K562 (cell line): ENCODE measurements around the gene PNCK. TPM values are rescaled to one million over a fixed set of nuclear protein-coding genes. Genes with fewer than 3 reads are reported as not detected.
A peak's percentile ranks its signal among the peaks of the same experiment; 100 is the strongest.

Experiments
- ATAC-seq: fragments of 200-7000 bp; cut with Tn5 transposase; 3 replicates; pipeline ENCODE4 v1.9.1; 2020; ENCODE audit warnings: moderate library complexity
- BruUV-seq: library from RNA; stranded (reverse); fragments of 400-500 nt; replicated peaks from 2 replicates; lab custom pipeline; 2021; lab: Mats Ljungman, UMichigan
- CTCF ChIA-PET: fragments of 300-600 bp; formaldehyde crosslinking; extraction: SDS; loops from one replicate; lab custom pipeline; 2021; ENCODE audit warnings: low intra/inter-chr PET ratio; lab: Yijun Ruan, JAX
- POLR2A ChIA-PET: fragments of 300-600, 350-650 bp; sonication (Branson Sonifier 250); formaldehyde crosslinking; extraction: SDS; loops from one replicate; lab custom pipeline; 2021; ENCODE audit warnings: antibody characterized with exemption, inconsistent platforms; lab: Yijun Ruan, JAX
- DNase-seq, 4 experiments: peaks; one replicate each; pipeline versions ENCODE4 v3.0.0 to v3.0.0-alpha.2; 2011 to 2018; ENCODE audit warnings: low spot score in 3 of 4, mixed read lengths in 3 of 4; ENCODE audit errors: extremely low read depth in 1 of 4
- FAIRE-seq: peaks from 2 replicates; lab custom pipeline; 2011; peaks lifted over from hg19 to GRCh38; lab: Jason Lieb, UNC
- H2AFZ ChIP-seq: 2 replicates; pipeline ENCODE4 v1.6.0; 2011; ENCODE audit warnings: low read depth, low read length, control low read depth, inconsistent platforms
- H3K27ac ChIP-seq: fragments of 200-600 bp; 3 replicates; pipeline ENCODE4 v1.8.0; 2011; ENCODE audit warnings: low read depth, mild to moderate bottlenecking, control low read depth, inconsistent platforms, low read length, moderate library complexity, mixed read lengths; ENCODE audit errors: extremely low read depth
- H3K27me3 ChIP-seq, 2 experiments: fragments of 300-600 bp in 1 of 2; 2 replicates in 1 of 2; 3 replicates in 1 of 2; pipeline versions ENCODE4 v1.6.0 to v1.8.0; 2011; ENCODE audit warnings: inconsistent platforms in 2 of 2, low read length in 2 of 2, mild to moderate bottlenecking in 1 of 2, mixed read lengths in 1 of 2, moderate library complexity in 1 of 2; ENCODE audit not compliant: control insufficient read depth in 2 of 2, insufficient read depth in 2 of 2
- H3K36me3 ChIP-seq: fragments of 300-600 bp; 3 replicates; pipeline ENCODE4 v1.8.0; 2011; ENCODE audit warnings: mild to moderate bottlenecking, low read length, inconsistent platforms; ENCODE audit not compliant: control insufficient read depth, insufficient read depth
- H3K4me1 ChIP-seq, 2 experiments: fragments of 200-600 bp in 1 of 2; replicated peaks in 1 of 2; 2 replicates in 1 of 2; 3 replicates in 1 of 2; pipeline versions ENCODE4 v1.5.1 to v1.8.0; 2011; ENCODE audit warnings: inconsistent platforms in 2 of 2, low read length in 2 of 2, mild to moderate bottlenecking in 1 of 2, mixed read lengths in 1 of 2, moderate library complexity in 1 of 2; ENCODE audit not compliant: control insufficient read depth in 2 of 2, insufficient read depth in 2 of 2
- H3K4me2 ChIP-seq: 2 replicates; pipeline ENCODE4 v1.6.1; 2011; ENCODE audit warnings: low read length, control low read depth, inconsistent platforms, mixed read lengths; ENCODE audit not compliant: insufficient read depth
- H3K4me3 ChIP-seq: fragments of 200-600 bp; sonication (generic), shearing (Covaris generic); 2 replicates; pipeline ENCODE4 v1.5.1; 2016; ENCODE audit warnings: control low read depth, inconsistent platforms
- H3K79me2 ChIP-seq: fragments of 200-600 bp; 3 replicates; pipeline ENCODE4 v1.8.0; 2011; ENCODE audit warnings: low read length, inconsistent platforms; ENCODE audit not compliant: control insufficient read depth, insufficient read depth
- H3K9ac ChIP-seq, 2 experiments: 2 replicates each; pipeline versions ENCODE4 v1.6.0 to v1.6.1; 2011; ENCODE audit warnings: low read depth in 2 of 2, low read length in 2 of 2, control low read depth in 1 of 2, inconsistent platforms in 1 of 2, mild to moderate bottlenecking in 1 of 2, mixed read lengths in 1 of 2; ENCODE audit not compliant: insufficient read depth in 1 of 2
- H3K9me1 ChIP-seq: one replicate; pipeline ENCODE4 v1.6.0; 2011; ENCODE audit warnings: inconsistent platforms, mild to moderate bottlenecking, low read length, moderate library complexity; ENCODE audit not compliant: control insufficient read depth, insufficient read depth
- H3K9me3 ChIP-seq: replicated peaks from 2 replicates; pipeline ENCODE4 v1.5.1; 2011; ENCODE audit warnings: low read depth, low read length, inconsistent platforms; ENCODE audit not compliant: control insufficient read depth, insufficient read depth
- H4K20me1 ChIP-seq: replicated peaks from 2 replicates; pipeline ENCODE4 v1.6.1; 2011; ENCODE audit warnings: low read length, inconsistent platforms, mixed read lengths; ENCODE audit not compliant: control insufficient read depth, insufficient read depth
- FOXA1 ChIP-seq: fragments of 450-650 bp; IDR thresholded peaks from 2 replicates; pipeline ENCODE4 v1.6.1; 2016; ENCODE audit warnings: mild to moderate bottlenecking, borderline replicate concordance
- GABPA ChIP-seq: fragments of 200-800 bp; sonication (Bioruptor generic); conservative IDR thresholded peaks from 2 replicates; pipeline ENCODE4 v1.6.1; 2016; ENCODE audit warnings: low read depth, missing genetic modification characterization, missing compliant biosample characterization
- MAZ ChIP-seq, 2 experiments: fragments of 450-650 bp in 1 of 2; sonication (generic) in 1 of 2; formaldehyde crosslinking; IDR thresholded peaks in 1 of 2; conservative IDR thresholded peaks in 1 of 2; 2 replicates each; pipeline versions ENCODE4 v1.4.0 to v1.5.0; 2020; ENCODE audit warnings: mild to moderate bottlenecking in 1 of 2, missing genetic modification reagents in 1 of 2
- MCM3 ChIP-seq: fragments of 450-650 bp; IDR thresholded peaks from 2 replicates; pipeline ENCODE4 v1.6.1; 2016
- PHB ChIP-seq: fragments of 250-450 bp; sonication (Bioruptor Pico); IDR thresholded peaks from 2 replicates; pipeline ENCODE4 v1.5.0; 2021
- RAD21 ChIP-seq, 2 experiments: fragments of 250-450 bp in 1 of 2; fragments of 450-650 bp in 1 of 2; sonication (Bioruptor Pico) in 1 of 2; formaldehyde crosslinking in 1 of 2; IDR thresholded peaks in 1 of 2; conservative IDR thresholded peaks in 1 of 2; 2 replicates each; pipeline versions ENCODE4 v1.4.0 to v1.8.0; 2020 to 2022; ENCODE audit warnings: mild to moderate bottlenecking in 2 of 2, moderate library complexity in 1 of 2
- XRCC4 ChIP-seq: IDR thresholded peaks from one replicate; pipeline ENCODE4 v1.6.1; 2011; ENCODE audit not compliant: insufficient read depth, insufficient read length; ENCODE audit errors: extremely low read depth
- ZNF586 ChIP-seq: fragments of 450-650 bp; formaldehyde crosslinking; conservative IDR thresholded peaks from 2 replicates; pipeline ENCODE4 v1.4.0; 2020; ENCODE audit warnings: mild to moderate bottlenecking, moderate library complexity
- ZNF695 ChIP-seq: fragments of 450-650 bp; formaldehyde crosslinking; IDR thresholded peaks from 2 replicates; pipeline ENCODE4 v1.4.0; 2020; ENCODE audit warnings: mild to moderate bottlenecking, moderate library complexity
- WGBS: fragments of 100-300 bp; shearing (Covaris generic); methylation state at CpG from one replicate; pipeline ENCODE4 v1.1.6; 2016; ENCODE audit warnings: low coverage, mixed read lengths; ENCODE audit not compliant: insufficient coverage; ENCODE audit errors: missing lambda C conversion rate; 5-methylcytosine and 5-hydroxymethylcytosine counted together
- in situ Hi-C: fragments of 300-500 bp; cut with MboI; formaldehyde crosslinking; loops from 4 replicates; pipeline ENCODE4 v1.15.0; 2018; ENCODE audit warnings: inconsistent platforms, mixed read lengths
- intact Hi-C: fragments of 100-400 bp; cut with micrococcal nuclease; formaldehyde crosslinking; loops from 2 replicates; pipeline ENCODE4 v1.14.2; 2022
- polyA plus RNA-seq, 8 experiments: library from polyadenylated mRNA; depleted of rRNA in 4 of 8; stranded (reverse) in 5 of 8; unstranded in 3 of 8; fragments of >200 nt; fragmentation: Nextera tagmentation in 2 of 8; fragmentation: Illumina TruSeq in 1 of 8; extraction: Ambion mirVana in 2 of 8; extraction: Trizol in 1 of 8; gene quantifications; 2 replicates each; pipeline versions ENCODE4 v1.2.1 to v1.2.3, GENCODE V29; 2011 to 2014; ENCODE audit warnings: inconsistent platforms in 1 of 8, missing spikeins in 1 of 8
- total RNA-seq, 7 experiments: library from RNA; depleted of rRNA in 6 of 7; stranded (reverse); fragments of >200 nt in 6 of 7; fragmentation: Illumina TruSeq in 2 of 7; extraction: Trizol in 2 of 7; gene quantifications; 2 replicates each; pipeline versions ENCODE4 v1.2.1 to v1.2.3, GENCODE V29; 2011 to 2021; ENCODE audit warnings: low replicate concordance in 1 of 7
- TF ChIP-seq, protein P1 (sequence below): fragments of 250-450 bp; sonication (Bioruptor Pico); IDR thresholded peaks from 2 replicates; pipeline ENCODE4 v1.8.0; 2021; ENCODE audit warnings: moderate library complexity, mild to moderate bottlenecking, inconsistent platforms
- TF ChIP-seq, protein P2 (sequence below): IDR thresholded peaks from 2 replicates; pipeline ENCODE4 v1.6.1; 2016; ENCODE audit warnings: missing genetic modification characterization, missing compliant biosample characterization
- TF ChIP-seq, protein P3 (sequence below): IDR thresholded peaks from 2 replicates; pipeline ENCODE4 v1.6.1; 2011; ENCODE audit warnings: borderline replicate concordance, low read depth, mild to moderate bottlenecking, moderate library complexity, low read length; ENCODE audit not compliant: insufficient read depth, poor library complexity, severe bottlenecking
- TF ChIP-seq, protein P4 (sequence below): fragments of 250-450 bp; sonication (Bioruptor Pico); IDR thresholded peaks from 2 replicates; pipeline ENCODE4 v1.4.0; 2020; ENCODE audit warnings: mild to moderate bottlenecking, moderate library complexity, borderline replicate concordance

The PNCK gene
- total and polyA plus RNA-seq, 9 of the 15 experiments (the other 6 are each of a cell fraction or from before 2014, with no cell fraction given): 0.13 to 7.5 (median 1.2) TPM; not detected in 1

DNA sequence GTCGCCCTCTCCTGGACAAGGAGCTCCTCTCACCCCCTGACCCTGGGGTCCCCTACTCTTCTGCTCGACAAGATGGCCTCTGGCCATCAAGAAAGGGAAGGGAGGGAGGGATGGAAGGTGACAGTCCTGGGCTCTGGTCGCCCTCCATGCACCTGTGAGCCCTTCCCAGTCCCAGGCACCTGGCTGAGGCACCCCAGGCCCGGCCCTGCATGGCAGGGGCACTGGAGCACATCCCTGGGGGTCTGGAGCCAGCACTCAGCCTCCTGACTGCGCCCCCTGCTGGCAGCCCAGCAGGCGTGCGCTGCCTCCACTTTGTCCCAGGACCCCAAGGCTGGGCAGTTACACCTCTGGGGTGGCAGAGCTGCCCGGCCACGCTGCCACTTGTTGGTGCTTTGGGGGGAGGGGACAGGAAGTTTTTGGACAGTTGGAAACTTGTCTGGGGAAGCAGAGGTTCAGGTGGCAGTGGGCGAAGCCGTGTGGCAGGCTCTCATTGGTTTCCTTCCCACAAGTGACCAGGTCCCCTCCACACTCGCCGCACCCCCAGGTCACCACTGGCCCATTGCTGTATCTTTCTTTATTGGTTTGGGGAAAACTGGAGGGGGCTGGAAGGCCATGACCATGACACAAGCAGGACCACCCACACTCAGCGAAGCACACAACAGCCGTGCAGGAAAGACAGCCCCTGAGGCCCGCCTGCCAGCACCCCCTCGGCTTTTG is 4.3 kb downstream of the PNCK start:
- Histone ChIP-seq H3K4me2 (no peak overlapping the region), H3K9me3 (no peaks in the 10 kb centered on the region), H2AFZ (peak overlapping the region; percentile 93; the same call in 1 of the 2 replicates), H3K27ac (no peak overlapping the region; the same call in 2 of the 3 replicates), H3K9me1 (peaks cover 4% of the 10 kb centered on the region), H3K27me3 (peaks cover 2 to 18% of the 10 kb centered on the region in 2 experiments; a peak in 3 of 5 replicates), H3K9ac (0 out of 4 replicates have a peak overlapping the region, but pooled peaks of 1 of the 2 experiments have one; percentile 10), H3K4me3 (no peak overlapping the region), H3K36me3 (no peaks in the 10 kb centered on the region), H4K20me1 (no peaks in the 10 kb centered on the region), H3K4me1 (peaks cover 9 to 55% of the 10 kb centered on the region in 2 experiments; a peak in 4 of 5 replicates), H3K79me2 (no peaks in the 10 kb centered on the region; the same call in 2 of the 3 replicates)
- intact Hi-C loops: loop anchor here (5.0 to 10.0 kb wide), 3 partner anchors 112 to 715 kb away; no protein-coding TSS in a partner anchor
- peak; percentile 48 for FAIRE-seq
- POLR2A ChIA-PET: no interaction called here
- peak; percentile 85 for ATAC-seq
- BruUV-seq: no TSS peak
- CTCF ChIA-PET: interaction anchor here (1.3 to 2.0 kb wide), 2 partner anchors 59 to 130 kb away, joined by 4 to 14 read pairs; no protein-coding TSS in a partner anchor
- DNase-seq: peak; percentile 65 to 77 (median 68)
- WGBS: 41% methylated on average over 6 of the region's 17 CpGs
- in situ Hi-C loops: loop anchor here (5.0 to 10.0 kb wide), 3 partner anchors 57 to 725 kb away; no protein-coding TSS in a partner anchor
- TF ChIP-seq ZNF695 (CRISPR knock-in tag) (no peak), FOXA1 (no peak), PHB (CRISPR knock-in tag) (no peak), GABPA (tag) (no peak), MCM3 (no peak), XRCC4 (no peak), MAZ (CRISPR knock-in tag; conservative IDR thresholded peaks at IDR 0.05 in 1 of 2, IDR thresholded peaks at IDR 0.05 in 1 of 2) (0 out of 4 replicates have a peak, but pooled peaks of 1 of the 2 experiments have one; percentile 44), ZNF586 (CRISPR knock-in tag) (no peak), RAD21 (CRISPR knock-in tag; conservative IDR thresholded peaks at IDR 0.05 in 1 of 2, IDR thresholded peaks at IDR 0.05 in 1 of 2) (peak in 1 of 2 experiments; percentile 49; a peak in 2 of 4 replicates)
- TF ChIP-seq, protein P1, sequence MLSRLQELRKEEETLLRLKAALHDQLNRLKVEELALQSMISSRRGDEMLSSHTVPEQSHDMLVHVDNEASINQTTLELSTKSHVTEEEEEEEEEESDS (CRISPR knock-in tag): no peak
- TF ChIP-seq, protein P2, sequence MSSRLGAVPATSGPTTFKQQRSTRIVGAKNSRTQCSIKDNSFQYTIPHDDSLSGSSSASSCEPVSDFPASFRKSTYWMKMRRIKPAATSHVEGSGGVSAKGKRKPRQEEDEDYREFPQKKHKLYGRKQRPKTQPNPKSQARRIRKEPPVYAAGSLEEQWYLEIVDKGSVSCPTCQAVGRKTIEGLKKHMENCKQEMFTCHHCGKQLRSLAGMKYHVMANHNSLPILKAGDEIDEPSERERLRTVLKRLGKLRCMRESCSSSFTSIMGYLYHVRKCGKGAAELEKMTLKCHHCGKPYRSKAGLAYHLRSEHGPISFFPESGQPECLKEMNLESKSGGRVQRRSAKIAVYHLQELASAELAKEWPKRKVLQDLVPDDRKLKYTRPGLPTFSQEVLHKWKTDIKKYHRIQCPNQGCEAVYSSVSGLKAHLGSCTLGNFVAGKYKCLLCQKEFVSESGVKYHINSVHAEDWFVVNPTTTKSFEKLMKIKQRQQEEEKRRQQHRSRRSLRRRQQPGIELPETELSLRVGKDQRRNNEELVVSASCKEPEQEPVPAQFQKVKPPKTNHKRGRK (tag): no peak
- TF ChIP-seq, protein P3, sequence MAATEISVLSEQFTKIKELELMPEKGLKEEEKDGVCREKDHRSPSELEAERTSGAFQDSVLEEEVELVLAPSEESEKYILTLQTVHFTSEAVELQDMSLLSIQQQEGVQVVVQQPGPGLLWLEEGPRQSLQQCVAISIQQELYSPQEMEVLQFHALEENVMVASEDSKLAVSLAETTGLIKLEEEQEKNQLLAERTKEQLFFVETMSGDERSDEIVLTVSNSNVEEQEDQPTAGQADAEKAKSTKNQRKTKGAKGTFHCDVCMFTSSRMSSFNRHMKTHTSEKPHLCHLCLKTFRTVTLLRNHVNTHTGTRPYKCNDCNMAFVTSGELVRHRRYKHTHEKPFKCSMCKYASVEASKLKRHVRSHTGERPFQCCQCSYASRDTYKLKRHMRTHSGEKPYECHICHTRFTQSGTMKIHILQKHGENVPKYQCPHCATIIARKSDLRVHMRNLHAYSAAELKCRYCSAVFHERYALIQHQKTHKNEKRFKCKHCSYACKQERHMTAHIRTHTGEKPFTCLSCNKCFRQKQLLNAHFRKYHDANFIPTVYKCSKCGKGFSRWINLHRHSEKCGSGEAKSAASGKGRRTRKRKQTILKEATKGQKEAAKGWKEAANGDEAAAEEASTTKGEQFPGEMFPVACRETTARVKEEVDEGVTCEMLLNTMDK: peak; percentile 35
- TF ChIP-seq, protein P4, sequence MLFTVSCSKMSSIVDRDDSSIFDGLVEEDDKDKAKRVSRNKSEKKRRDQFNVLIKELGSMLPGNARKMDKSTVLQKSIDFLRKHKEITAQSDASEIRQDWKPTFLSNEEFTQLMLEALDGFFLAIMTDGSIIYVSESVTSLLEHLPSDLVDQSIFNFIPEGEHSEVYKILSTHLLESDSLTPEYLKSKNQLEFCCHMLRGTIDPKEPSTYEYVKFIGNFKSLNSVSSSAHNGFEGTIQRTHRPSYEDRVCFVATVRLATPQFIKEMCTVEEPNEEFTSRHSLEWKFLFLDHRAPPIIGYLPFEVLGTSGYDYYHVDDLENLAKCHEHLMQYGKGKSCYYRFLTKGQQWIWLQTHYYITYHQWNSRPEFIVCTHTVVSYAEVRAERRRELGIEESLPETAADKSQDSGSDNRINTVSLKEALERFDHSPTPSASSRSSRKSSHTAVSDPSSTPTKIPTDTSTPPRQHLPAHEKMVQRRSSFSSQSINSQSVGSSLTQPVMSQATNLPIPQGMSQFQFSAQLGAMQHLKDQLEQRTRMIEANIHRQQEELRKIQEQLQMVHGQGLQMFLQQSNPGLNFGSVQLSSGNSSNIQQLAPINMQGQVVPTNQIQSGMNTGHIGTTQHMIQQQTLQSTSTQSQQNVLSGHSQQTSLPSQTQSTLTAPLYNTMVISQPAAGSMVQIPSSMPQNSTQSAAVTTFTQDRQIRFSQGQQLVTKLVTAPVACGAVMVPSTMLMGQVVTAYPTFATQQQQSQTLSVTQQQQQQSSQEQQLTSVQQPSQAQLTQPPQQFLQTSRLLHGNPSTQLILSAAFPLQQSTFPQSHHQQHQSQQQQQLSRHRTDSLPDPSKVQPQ: no peak
